Left lung (tissue), 10 donors: ENCODE results near the gene RPS6KA2. TPM values are rescaled to one million over a fixed set of nuclear protein-coding genes. Genes with fewer than 3 reads are reported as not detected.

ENCODE experiments used
- ATAC-seq: fragments of 200-7000 bp; cut with Tn5 transposase; one replicate; pipeline ENCODE4 v1.9.1; 2020; ENCODE audit warnings: moderate library complexity
- DNase-seq, 4 donors: peaks; one replicate each; pipeline ENCODE4 v3.0.0-alpha.2; 2013 to 2020
- H3K27ac ChIP-seq, 2 donors: fragments of 200-600 bp; sonication (generic) in 1 of 2; one replicate each; pipeline versions ENCODE4 v1.5.0 to v1.8.0; 2020 to 2021
- H3K27me3 ChIP-seq, 2 donors: fragments of 200-600 bp; sonication (generic) in 1 of 2; one replicate each; pipeline versions ENCODE4 v1.5.0 to v1.8.0; 2020 to 2021
- H3K36me3 ChIP-seq, 2 donors: fragments of 200-600 bp; sonication (generic) in 1 of 2; one replicate each; pipeline versions ENCODE4 v1.5.0 to v1.8.0; 2020 to 2021
- H3K4me1 ChIP-seq, 2 donors: fragments of 200-600 bp; one replicate each; pipeline ENCODE4 v1.8.0; 2021
- H3K4me3 ChIP-seq, 2 donors: fragments of 200-600 bp; sonication (generic) in 1 of 2; one replicate each; pipeline versions ENCODE4 v1.5.0 to v1.8.0; 2020 to 2021; ENCODE audit warnings: mild to moderate bottlenecking in 1 of 2
- H3K9me3 ChIP-seq, 2 donors: fragments of 200-600 bp; sonication (generic) in 1 of 2; one replicate each; pipeline versions ENCODE4 v1.5.0 to v1.8.0; 2020 to 2021
- intact Hi-C, 2 donors: fragments of 100-400 bp; cut with DNase I; formaldehyde crosslinking; loops; one replicate each; pipeline versions ENCODE4 v1.11.2 to v1.14.2; 2022
- polyA plus RNA-seq, 6 donors: library from polyadenylated mRNA; unstranded; fragments of 120-200 nt; gene quantifications; one replicate each; pipeline ENCODE4 v1.2.1, GENCODE V29; 2013; ENCODE audit not compliant: insufficient read length in 6 of 6
- total RNA-seq, 2 donors: library from RNA; stranded (reverse); fragmentation: NEBNext Ultra II Directional; extraction: Animal tissue kit (Norgen Biotek cat#: 25700); gene quantifications; one replicate each; pipeline ENCODE4 v1.2.1, GENCODE V29; 2021
- TF ChIP-seq, protein P1 (sequence below), 2 donors: fragments of 200-600 bp; sonication (generic) in 1 of 2; IDR thresholded peaks; one replicate each; pipeline versions ENCODE4 v1.5.0 to v1.8.0; 2021; ENCODE audit warnings: antibody characterized with exemption in 2 of 2
- donor health status: DM: no; HTN: yes; CAD: no.
- donor health status: DM: no; HTN: no; CAD: no.

RPS6KA2 gene
- total and polyA plus RNA-seq, 8 donors, result 42.0 to 160 (median 48.0) TPM

DNA sequence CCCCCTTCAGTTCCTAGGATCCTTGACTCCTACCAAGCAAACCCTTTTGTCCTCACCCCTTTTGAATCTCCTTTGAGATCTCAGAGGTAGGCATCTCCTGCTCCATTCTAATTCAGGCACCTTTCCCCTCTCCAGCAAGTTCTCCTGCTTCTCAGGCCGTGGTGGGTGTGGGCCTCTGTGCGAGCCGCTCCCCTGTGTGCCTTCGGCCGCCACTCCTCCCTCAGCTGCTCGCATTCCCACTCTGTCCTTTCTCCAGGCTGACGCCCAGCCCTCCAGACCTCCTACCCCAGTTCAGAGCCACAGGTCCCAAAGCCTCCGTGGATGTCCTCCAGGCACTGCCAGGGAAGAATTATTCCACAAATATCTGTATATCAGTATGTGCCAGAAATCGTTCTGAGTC is 19.7 kb upstream of the RPS6KA2 start:
- Histone ChIP-seq H3K4me3 (no peak overlapping the region), H3K9me3 (no peaks in the 10 kb centered on the region), H3K27me3 (no peaks in the 10 kb centered on the region), H3K27ac (no peak overlapping the region), H3K4me1 (no peaks in the 10 kb centered on the region), H3K36me3 (no peaks in the 10 kb centered on the region)
- DNase-seq, result no peak
- ATAC-seq, result no peak
- TF ChIP-seq, protein P1, sequence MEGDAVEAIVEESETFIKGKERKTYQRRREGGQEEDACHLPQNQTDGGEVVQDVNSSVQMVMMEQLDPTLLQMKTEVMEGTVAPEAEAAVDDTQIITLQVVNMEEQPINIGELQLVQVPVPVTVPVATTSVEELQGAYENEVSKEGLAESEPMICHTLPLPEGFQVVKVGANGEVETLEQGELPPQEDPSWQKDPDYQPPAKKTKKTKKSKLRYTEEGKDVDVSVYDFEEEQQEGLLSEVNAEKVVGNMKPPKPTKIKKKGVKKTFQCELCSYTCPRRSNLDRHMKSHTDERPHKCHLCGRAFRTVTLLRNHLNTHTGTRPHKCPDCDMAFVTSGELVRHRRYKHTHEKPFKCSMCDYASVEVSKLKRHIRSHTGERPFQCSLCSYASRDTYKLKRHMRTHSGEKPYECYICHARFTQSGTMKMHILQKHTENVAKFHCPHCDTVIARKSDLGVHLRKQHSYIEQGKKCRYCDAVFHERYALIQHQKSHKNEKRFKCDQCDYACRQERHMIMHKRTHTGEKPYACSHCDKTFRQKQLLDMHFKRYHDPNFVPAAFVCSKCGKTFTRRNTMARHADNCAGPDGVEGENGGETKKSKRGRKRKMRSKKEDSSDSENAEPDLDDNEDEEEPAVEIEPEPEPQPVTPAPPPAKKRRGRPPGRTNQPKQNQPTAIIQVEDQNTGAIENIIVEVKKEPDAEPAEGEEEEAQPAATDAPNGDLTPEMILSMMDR (IDR thresholded peaks at IDR 0.05), result no peak
- intact Hi-C loops, result no loop called here

DNA sequence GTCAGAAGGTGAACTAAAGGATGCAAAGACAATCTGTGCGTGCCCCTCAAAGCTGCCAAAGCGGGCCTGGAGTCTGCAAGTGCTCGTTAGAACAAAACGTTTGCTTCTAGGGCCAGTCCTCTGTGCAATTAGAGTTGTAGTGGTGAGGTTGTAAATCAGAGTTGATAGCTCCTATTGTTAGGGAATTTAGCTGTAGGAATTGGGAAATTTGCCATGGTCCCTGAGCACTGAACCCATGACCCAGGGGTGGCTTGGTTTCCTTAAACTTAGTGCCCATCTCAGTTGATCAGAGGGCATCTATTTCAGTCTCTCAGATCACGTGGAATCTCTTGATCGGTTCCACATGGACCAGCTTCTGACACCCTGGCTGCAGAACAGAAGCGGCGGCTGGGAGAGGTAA is 18.8 kb upstream of the RPS6KA2 start:
- H3K27ac ChIP-seq, result no peak overlapping the region
- H3K27me3 ChIP-seq, result no peaks in the 10 kb centered on the region
- peaks cover 0 to under 1% of the 10 kb centered on the region in 2 donors for H3K4me1 ChIP-seq
- DNase-seq (no peak), ATAC-seq (no peak)
- no peaks in the 10 kb centered on the region for H3K36me3 ChIP-seq
- TF ChIP-seq, protein P1 (IDR thresholded peaks at IDR 0.05), result no peak
- no peak overlapping the region for H3K4me3 ChIP-seq
- no peaks in the 10 kb centered on the region for H3K9me3 ChIP-seq
- intact Hi-C loops, result no loop called here

DNA sequence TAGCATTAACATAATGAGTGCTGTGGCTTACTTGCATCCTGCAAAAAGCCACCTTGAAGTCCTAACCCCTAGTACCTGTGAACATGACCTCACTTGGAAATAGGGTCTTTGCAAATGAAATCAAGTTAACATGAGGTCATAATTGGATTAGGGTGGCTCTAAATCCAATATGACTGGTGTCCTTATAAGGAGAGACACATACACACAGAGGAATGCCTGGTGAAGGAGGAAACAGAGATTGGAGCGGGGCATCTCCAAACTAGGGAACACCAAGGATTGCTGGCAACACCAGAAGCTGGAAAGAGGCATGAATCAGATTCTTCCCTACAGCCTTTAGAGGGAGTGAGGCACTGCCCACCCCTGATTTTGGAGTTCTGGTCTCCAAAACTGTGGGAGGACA is 17.6 kb upstream of the RPS6KA2 start:
- Histone ChIP-seq H3K4me3 (no peak overlapping the region), H3K27me3 (peaks cover 0 to 5% of the 10 kb centered on the region in 2 donors), H3K4me1 (peaks cover 0 to 12% of the 10 kb centered on the region in 2 donors), H3K36me3 (no peaks in the 10 kb centered on the region), H3K9me3 (no peaks in the 10 kb centered on the region), H3K27ac (no peak overlapping the region)
- TF ChIP-seq, protein P1 (IDR thresholded peaks at IDR 0.05), result no peak
- ATAC-seq (no peak), DNase-seq (no peak)
- intact Hi-C loops, result no loop called here

GRCh38 chr6:166643891-166644590 is 17.0 kb upstream of the RPS6KA2 start:
- H3K4me1 ChIP-seq, result peaks cover 0 to 14% of the 10 kb centered on the region in 2 donors
- no peaks in the 10 kb centered on the region for H3K36me3 ChIP-seq
- intact Hi-C loops, result no loop called here
- ATAC-seq, result no peak
- no peak overlapping the region for H3K27ac ChIP-seq
- H3K9me3 ChIP-seq, result no peaks in the 10 kb centered on the region
- no peak for DNase-seq
- no peak overlapping the region for H3K4me3 ChIP-seq
- H3K27me3 ChIP-seq, result peaks cover 0 to 5% of the 10 kb centered on the region in 2 donors
- TF ChIP-seq, protein P1 (IDR thresholded peaks at IDR 0.05), result no peak

- TF ChIP-seq, protein P1 (IDR thresholded peaks at IDR 0.05), result no peak
- H3K4me3 ChIP-seq, result no peak overlapping the region
- H3K4me1 ChIP-seq, result peaks cover 0 to 14% of the 10 kb centered on the region in 2 donors
- H3K36me3 ChIP-seq, result no peaks in the 10 kb centered on the region
- intact Hi-C loops, result no loop called here
- ATAC-seq (no peak), DNase-seq (no peak)
- H3K27ac ChIP-seq, result no peak overlapping the region
- H3K9me3 ChIP-seq, result no peaks in the 10 kb centered on the region
- H3K27me3 ChIP-seq, result peaks cover 0 to 5% of the 10 kb centered on the region in 2 donors
Observed at GRCh38 chr6:166642646-166643045, 15.6 kb upstream of the RPS6KA2 start.
